Kidney (tissue), 14 donors: ENCODE data around the gene NBAS. TPM values are rescaled to one million over a fixed set of nuclear protein-coding genes. Genes with fewer than 3 reads are reported as not detected.

ENCODE experiments used
- DNase-seq, 5 donors: peaks; one replicate each; pipeline ENCODE4 v3.0.0-alpha.2; 2013 to 2020
- FAIRE-seq: peaks from 2 replicates; lab custom pipeline; 2012; peaks lifted over from hg19 to GRCh38; lab: Jason Lieb, UNC
- H3K27ac ChIP-seq, 2 donors: one replicate each; pipeline ENCODE4 v1.7.0; 2013; ENCODE audit warnings: low read depth in 2 of 2, low read length in 2 of 2, inconsistent platforms in 1 of 2
- H3K27me3 ChIP-seq: one replicate; pipeline ENCODE4 v1.7.1; 2013; ENCODE audit warnings: low read length, inconsistent platforms; ENCODE audit not compliant: control insufficient read depth, insufficient read depth
- H3K36me3 ChIP-seq, 3 donors: one replicate each; pipeline versions ENCODE4 v1.7.0 to v1.7.1; 2013; ENCODE audit warnings: low read length in 3 of 3, control low read depth in 1 of 3, inconsistent platforms in 1 of 3; ENCODE audit not compliant: insufficient read depth in 3 of 3, control insufficient read depth in 2 of 3
- H3K4me1 ChIP-seq, 3 donors: one replicate each; pipeline versions ENCODE4 v1.7.0 to v1.7.1; 2013; ENCODE audit warnings: low read length in 3 of 3, inconsistent platforms in 1 of 3, low read depth in 1 of 3; ENCODE audit not compliant: control insufficient read depth in 2 of 3, insufficient read depth in 2 of 3
- H3K4me3 ChIP-seq, 3 donors: one replicate each; pipeline versions ENCODE4 v1.7.0 to v1.8.1; 2013; ENCODE audit warnings: low read length in 3 of 3, control low read depth in 1 of 3, inconsistent platforms in 1 of 3
- H3K9ac ChIP-seq, 3 donors: one replicate each; pipeline versions ENCODE4 v1.7.0 to v1.7.1; 2013; ENCODE audit warnings: low read length in 3 of 3, control low read depth in 1 of 3, inconsistent platforms in 1 of 3
- H3K9me3 ChIP-seq, 3 donors: one replicate each; pipeline versions ENCODE4 v1.7.0 to v1.7.1; 2013; ENCODE audit warnings: low read length in 3 of 3, control low read depth in 1 of 3, inconsistent platforms in 1 of 3; ENCODE audit not compliant: control insufficient read depth in 2 of 3, insufficient read depth in 1 of 3
- intact Hi-C: fragments of 100-400 bp; cut with DNase I; formaldehyde crosslinking; loops from one replicate; pipeline ENCODE4 v1.11.1; 2022
- polyA plus RNA-seq: library from polyadenylated mRNA; stranded (reverse); fragments of 350-450 nt; fragmentation: Illumina TruSeq; extraction: RNeasy Lipid Tissue Mini Kit (QIAGEN cat#74804); gene quantifications from one replicate; pipeline ENCODE4 v1.2.3, GENCODE V29; 2014; ENCODE audit warnings: low read depth, low replicate concordance; ENCODE audit not compliant: insufficient read depth
- total RNA-seq: library from RNA; stranded (reverse); fragmentation: NEBNext Ultra II Directional; extraction: Animal tissue kit (Norgen Biotek cat#: 25700); gene quantifications from one replicate; pipeline ENCODE4 v1.2.1, GENCODE V29; 2021
- TF ChIP-seq, protein P1 (sequence below): IDR thresholded peaks from 3 replicates; pipeline ENCODE4 v1.5.1; 2012; ENCODE audit warnings: mild to moderate bottlenecking, moderate library complexity, borderline replicate concordance; ENCODE audit not compliant: insufficient read depth; ENCODE audit errors: extremely low read depth
- donor health status: control.
- donor health status: control.
- donor health status: control.
- donor health status: control.
- donor health status: control.
- donor health status: DM: yes; HTN: yes; CAD: no.
- donor health status: Normal renal cell carcinoma (clear cell type).

NBAS gene
- total and polyA plus RNA-seq, 2 donors from 2014 or later, result 40.8 to 44.2 TPM

DNA sequence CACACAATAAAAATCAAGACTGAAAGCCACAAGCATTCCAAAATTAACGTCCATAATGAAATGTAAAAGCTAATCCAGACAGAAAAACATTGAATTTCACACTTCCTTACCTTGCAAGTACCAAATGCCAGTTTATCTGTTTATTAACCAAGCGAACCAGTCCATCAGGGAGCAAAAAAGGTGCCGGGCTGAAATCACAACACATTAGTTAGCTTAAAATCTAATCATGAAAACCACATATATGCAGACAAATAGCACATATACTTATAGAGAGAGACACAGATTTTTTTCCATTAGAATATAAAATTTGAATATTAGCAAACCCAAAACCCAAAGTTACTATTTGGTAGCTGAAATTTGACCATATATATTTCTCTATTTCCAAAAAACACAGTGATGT, 7.2 kb downstream of the NBAS start:
- peaks cover 0 to under 1% (median 0%) of the 10 kb centered on the region in 3 donors for H3K4me1 ChIP-seq
- H3K27ac ChIP-seq, result no peak overlapping the region
- H3K4me3 ChIP-seq, result no peak overlapping the region
- TF ChIP-seq, protein P1, sequence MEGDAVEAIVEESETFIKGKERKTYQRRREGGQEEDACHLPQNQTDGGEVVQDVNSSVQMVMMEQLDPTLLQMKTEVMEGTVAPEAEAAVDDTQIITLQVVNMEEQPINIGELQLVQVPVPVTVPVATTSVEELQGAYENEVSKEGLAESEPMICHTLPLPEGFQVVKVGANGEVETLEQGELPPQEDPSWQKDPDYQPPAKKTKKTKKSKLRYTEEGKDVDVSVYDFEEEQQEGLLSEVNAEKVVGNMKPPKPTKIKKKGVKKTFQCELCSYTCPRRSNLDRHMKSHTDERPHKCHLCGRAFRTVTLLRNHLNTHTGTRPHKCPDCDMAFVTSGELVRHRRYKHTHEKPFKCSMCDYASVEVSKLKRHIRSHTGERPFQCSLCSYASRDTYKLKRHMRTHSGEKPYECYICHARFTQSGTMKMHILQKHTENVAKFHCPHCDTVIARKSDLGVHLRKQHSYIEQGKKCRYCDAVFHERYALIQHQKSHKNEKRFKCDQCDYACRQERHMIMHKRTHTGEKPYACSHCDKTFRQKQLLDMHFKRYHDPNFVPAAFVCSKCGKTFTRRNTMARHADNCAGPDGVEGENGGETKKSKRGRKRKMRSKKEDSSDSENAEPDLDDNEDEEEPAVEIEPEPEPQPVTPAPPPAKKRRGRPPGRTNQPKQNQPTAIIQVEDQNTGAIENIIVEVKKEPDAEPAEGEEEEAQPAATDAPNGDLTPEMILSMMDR, result no peak
- H3K36me3 ChIP-seq, result peaks cover 3 to 7% (median 3%) of the 10 kb centered on the region in 3 donors
- no peak for FAIRE-seq
- H3K27me3 ChIP-seq, result no peaks in the 10 kb centered on the region
- no peak overlapping the region for H3K9ac ChIP-seq
- no peak for DNase-seq
- no peaks in the 10 kb centered on the region for H3K9me3 ChIP-seq
- intact Hi-C loops, result no loop called here

DNA sequence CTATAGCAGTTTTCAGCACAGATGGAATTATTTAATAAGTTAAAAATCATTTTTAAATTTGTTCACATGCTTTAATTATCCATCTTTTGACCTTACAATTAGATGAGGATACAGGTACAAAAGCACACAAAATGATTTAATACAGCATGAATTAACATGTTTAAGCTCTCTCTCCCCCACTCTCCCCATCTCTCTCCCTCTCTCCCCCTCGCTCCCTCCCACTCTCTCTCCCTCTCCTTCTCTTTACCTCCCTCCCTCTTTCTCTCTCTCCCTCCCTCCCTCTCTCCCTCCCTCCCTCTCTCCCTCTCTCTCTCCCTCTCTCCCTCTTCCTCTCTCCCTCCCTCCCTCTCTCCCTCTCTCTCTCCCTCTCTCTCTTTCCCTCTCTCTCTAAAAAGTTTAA, 7.6 kb downstream of the NBAS start:
- H3K9me3 ChIP-seq, result no peaks in the 10 kb centered on the region
- H3K27ac ChIP-seq, result no peak overlapping the region
- FAIRE-seq, result no peak
- DNase-seq, result no peak
- H3K9ac ChIP-seq, result no peak overlapping the region
- H3K4me3 ChIP-seq, result no peak overlapping the region
- TF ChIP-seq, protein P1, result no peak
- H3K4me1 ChIP-seq, result no peaks in the 10 kb centered on the region
- H3K36me3 ChIP-seq, result peaks cover 3 to 7% (median 3%) of the 10 kb centered on the region in 3 donors
- intact Hi-C loops, result no loop called here
- H3K27me3 ChIP-seq, result no peaks in the 10 kb centered on the region

DNA sequence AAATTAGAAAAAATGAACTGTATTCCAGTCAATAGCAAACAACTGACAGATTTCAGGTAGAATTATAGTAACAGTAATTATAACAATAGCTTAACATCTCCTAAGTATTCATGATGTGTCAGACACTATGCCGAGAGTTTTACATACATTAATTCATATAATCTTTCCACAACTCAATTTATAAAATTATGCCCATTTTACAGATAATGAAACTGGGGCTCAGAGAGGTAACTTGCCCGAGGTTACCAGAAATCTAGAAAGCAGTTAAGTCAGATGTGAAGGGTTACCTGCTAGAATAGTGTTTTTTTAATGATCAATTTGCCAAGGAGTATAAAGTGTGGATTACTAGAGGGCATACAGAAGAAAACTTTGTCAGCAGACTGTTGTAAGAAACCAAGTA, 12.2 kb downstream of the NBAS start:
- no peak for DNase-seq
- Histone ChIP-seq H3K4me3 (no peak overlapping the region), H3K4me1 (no peaks in the 10 kb centered on the region), H3K27ac (no peak overlapping the region), H3K9ac (no peak overlapping the region), H3K27me3 (no peaks in the 10 kb centered on the region), H3K36me3 (peaks cover 0 to 7% (median 3%) of the 10 kb centered on the region in 3 donors), H3K9me3 (no peaks in the 10 kb centered on the region)
- intact Hi-C loops, result no loop called here
- TF ChIP-seq, protein P1, result no peak
- FAIRE-seq, result no peak
